ENCODE data around the gene C16orf78.

C16orf78 gene

DNA sequence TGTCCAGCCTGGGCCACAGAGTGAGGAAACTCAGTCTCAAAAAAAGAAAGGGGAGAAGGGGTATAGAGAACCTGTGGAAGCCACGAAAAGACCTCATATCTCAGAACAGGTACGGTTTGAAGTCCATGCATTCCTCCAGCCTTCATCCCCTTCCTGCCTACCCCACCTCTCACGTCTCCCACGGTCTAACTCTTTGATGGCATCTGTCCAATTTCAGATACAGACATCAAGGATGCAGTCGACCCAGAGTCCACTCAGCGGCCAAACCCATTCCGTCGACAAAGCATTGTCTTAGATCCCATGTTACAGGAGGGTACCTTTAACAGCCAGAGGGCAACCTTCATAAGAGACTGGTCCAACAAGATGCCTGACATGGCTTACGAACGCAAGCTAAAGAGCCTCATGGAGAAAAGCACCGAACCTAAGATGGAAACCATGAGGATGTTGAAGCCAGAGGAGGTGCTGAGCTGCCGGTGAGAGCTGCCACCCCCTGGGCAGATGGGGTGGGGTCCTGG, 22.7 kb downstream of the C16orf78 start:
- no peak for DNase-seq (ENCODE audit: low spot score)

- DNase-seq (ENCODE audit: low spot score), result no peak
Observed at GRCh38 chr16:49398761-49399160, 25.2 kb downstream of the C16orf78 start.

GRCh38 chr16:49399594-49400364, 26.2 kb downstream of the C16orf78 start:
- no peak for DNase-seq (ENCODE audit: low spot score)

DNA sequence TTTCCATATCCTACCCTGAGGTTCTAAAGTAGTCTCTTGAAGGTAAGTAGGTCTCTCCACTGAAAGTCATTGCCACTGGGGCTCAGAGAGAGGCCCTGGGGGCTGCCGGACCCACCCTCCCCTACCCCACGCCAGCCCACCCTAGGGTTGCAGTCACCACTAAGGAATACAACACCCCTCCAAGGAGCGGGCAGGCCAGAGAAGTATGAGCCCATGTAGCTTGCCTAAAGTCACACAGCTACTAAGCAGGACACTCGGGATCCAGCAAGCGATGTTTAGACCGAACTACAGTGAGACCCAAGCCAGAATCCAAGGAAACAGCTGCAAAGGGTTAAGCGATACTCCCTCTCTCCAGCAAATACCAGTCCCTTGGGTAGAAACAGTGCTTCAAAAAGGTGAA, 27.0 kb downstream of the C16orf78 start:
- DNase-seq (ENCODE audit: low spot score), result no peak

DNA sequence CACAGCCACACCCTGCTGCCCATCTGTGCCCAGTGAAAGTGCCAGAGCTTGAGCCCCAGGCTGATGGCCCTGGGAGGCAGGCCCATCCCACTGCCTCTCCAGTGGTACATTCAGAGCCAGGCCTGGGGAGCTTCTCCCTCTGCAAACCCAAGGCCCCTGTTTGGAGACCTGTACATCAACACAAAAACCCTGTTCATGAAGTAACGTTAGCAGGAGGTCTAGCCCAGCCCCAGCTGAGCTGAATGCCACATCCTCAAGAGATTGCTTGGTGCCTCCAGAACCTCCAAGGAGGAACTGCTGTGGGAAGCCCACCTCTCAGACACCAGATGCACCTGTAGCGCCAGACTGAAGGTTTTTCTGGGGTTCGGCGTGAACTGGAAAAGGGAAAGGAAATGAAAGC, 31.5 kb downstream of the C16orf78 start:
- no peak for DNase-seq (ENCODE audit: low spot score)

DNA sequence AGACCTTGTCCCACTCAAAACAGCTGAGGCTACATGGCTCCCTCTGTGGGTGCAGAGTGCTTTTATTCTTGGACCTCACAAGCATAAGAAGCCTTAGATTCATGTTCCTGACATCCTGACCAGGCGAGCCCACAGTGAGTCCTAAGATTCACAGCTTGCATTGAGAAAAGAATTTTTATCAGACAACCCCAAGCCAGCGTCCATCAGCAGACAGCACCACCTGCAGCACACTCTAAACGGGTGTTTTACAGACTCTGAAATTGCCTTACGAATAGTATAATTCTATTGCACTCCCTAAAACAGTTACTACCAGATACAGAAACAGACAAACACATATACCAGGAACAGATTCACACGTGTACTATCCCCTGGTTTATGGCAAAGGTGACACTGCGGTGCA, 31.9 kb downstream of the C16orf78 start:
- no peak for DNase-seq (ENCODE audit: low spot score)

DNA sequence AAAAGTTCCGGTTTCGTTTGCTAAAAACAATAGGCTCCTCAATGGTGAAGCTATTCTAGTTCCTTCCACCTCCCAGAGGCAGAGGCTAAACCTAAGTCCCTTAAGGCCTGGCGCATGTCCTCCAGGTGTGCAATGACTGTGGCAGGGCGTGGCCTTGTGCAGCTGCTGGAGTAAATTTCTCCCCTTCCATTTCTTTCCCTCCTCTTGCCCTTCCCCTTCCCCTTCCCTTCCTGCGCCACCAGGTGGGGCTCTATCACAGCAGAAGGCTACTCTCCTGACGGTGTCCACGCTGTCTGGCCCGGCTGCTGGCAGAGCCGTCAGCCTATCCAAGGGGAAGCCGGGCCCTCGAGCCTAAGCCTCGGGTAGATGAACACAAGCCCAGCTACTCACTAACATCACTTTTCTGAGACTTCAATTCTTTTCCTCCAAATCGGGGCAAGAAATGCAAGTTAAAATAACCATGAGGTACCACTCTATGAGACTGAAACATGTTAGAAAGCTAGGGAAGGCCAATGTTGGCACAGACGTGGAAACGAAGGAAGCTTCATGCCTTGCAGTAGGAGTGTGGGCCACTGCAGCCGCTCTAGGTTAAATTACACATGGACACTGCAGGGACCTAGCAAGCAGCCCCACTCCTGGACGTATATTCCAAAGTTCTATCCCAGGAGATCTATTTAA, 34.4 kb downstream of the C16orf78 start:
- DNase-seq (ENCODE audit: low spot score), result peak; percentile 86

DNA sequence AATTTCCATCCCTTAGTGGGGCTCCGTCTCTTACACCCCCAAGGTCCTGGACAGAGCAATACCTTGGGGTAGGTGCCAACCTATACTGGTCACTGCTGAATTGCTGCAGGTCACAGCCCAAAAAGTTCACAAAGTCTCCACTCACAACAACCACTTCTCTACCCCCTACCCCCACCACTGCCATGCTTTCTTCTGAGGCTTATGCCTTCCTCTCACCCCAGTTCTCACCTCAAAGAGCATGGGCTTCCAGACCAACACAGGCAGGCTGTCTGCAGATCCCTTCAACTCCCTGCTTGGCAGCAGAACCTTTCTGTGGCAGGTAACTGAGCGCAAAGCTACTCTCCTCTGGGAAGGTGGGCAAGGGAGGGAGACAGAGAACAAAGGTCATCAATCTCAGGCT, 35.5 kb downstream of the C16orf78 start:
- DNase-seq (ENCODE audit: low spot score), result no peak

DNA sequence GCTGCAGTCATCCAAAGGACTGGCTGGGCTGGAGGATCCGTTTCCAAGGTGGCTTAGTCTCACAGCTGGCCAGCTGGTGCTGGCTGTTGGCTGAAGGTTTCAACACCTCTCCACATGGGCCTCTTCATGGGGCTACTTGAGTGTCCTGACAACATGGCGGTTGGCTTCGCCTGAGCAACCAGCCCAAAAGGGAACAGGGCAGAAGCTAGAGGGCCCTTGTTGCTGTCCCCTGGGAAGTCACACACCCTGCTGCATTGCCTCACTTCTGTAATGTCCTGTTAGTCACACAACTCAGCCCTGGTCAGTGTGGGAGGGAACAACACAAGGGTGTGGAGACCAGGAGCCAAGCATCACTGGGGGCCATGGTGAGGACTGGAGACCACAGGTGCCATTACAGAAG, 36.6 kb downstream of the C16orf78 start:
- no peak for DNase-seq (ENCODE audit: low spot score)

GRCh38 chr16:49411121-49411970, 37.7 kb downstream of the C16orf78 start:
- no peak for DNase-seq (ENCODE audit: low spot score)

GRCh38 chr16:49414671-49415070, 41.1 kb downstream of the C16orf78 start:
- no peak for DNase-seq (ENCODE audit: low spot score)

GRCh38 chr16:49415083-49415482, 41.5 kb downstream of the C16orf78 start:
- no peak for DNase-seq (ENCODE audit: low spot score)

DNA sequence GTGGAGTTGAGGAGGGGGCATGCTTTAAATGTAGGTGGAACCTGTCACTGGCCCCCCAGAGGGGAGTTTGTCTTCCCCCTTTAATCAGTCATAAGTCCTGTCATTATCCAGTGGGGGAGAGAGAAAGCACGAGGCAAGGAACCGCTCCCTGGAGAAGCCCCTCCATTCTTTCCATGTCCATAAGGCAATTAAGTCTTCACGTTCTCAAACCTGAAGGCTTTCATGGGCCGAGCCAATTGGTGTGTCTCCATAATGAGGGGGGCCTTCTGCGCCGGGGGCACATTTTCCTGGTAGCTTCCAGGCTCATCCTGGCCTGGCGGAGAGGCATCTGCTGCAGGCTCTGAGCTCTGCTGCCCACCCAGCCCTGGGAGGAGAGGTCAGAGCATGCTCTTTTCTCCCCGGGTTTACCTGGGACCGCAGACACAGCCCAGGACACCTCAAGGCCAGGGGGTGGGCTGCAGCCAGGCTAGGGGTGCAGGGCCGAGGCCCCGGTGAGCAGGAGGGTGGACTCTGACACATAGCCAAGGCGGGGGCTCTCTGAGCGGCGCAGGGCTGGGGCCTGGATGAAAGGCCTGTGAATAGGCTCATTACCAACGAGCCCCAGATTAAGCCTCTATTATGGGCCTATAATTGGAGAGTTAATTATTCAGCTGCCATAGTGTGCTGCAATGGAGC, 42.5 kb downstream of the C16orf78 start:
- DNase-seq (ENCODE audit: low spot score), result no peak

- no peak for DNase-seq (ENCODE audit: low spot score)
Observed at GRCh38 chr16:49417354-49417753, 43.8 kb downstream of the C16orf78 start.

DNA sequence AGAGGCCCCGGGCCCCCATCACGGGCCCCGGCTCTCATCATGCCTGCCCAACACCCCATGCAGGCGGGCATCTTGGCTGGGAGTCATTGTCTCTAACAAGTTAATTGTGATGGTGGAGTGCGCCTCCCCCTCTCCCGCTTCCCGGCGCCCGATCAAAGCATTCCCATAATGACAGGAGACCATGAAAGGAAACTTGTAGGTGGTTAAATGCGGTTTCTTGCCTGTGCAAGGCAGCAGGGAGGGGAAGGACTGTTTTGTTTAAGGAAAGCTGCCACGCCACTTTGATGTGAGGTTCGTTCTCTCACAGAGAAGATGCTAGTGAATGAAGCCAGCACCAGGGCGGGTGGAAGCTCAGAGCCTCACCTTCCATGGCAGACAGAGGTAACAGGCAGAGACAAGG, 45.4 kb downstream of the C16orf78 start:
- no peak for DNase-seq (ENCODE audit: low spot score)

GRCh38 chr16:49419862-49420261, 46.3 kb downstream of the C16orf78 start:
- no peak for DNase-seq (ENCODE audit: low spot score)

DNA sequence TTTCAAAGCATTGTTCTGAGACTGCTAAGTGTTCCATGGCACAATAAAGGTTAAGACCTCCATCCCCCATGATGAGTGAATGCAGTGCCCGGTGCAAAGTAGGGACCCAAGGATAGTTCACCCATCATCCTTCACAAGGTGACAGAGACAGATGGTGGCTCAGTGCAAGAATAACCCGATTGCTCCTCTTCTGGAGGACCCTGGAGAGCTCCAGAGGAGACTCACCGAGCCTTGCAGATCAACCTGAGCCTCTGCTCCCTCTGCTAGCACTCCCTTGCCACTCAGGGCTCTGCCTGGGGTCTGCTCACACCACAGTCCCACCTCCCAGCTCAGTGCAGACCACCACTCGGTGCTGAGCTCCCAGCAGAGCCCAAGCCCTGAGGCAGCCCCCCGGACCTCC, 49.3 kb downstream of the C16orf78 start:
- no peak for DNase-seq (ENCODE audit: low spot score)

DNA sequence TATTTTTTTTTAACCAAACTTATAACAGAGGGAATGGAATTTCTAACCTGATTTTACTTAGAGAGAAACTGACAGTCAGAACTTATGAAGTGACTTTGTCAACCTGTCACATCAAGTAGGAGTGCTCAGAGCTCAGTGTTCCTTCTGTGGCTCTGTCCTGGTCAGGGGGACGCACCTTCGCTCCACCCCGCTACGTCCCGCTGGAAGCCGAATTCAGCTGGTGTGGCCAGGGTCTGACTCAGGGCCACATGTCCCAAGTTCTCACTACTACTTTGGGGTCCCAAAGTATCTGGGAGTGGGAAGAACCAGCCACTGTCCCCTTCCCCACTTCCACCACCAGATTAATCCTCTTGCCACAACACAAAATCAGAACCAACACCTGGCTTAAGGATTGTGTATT, 51.4 kb downstream of the C16orf78 start:
- DNase-seq (ENCODE audit: low spot score), result no peak

DNA sequence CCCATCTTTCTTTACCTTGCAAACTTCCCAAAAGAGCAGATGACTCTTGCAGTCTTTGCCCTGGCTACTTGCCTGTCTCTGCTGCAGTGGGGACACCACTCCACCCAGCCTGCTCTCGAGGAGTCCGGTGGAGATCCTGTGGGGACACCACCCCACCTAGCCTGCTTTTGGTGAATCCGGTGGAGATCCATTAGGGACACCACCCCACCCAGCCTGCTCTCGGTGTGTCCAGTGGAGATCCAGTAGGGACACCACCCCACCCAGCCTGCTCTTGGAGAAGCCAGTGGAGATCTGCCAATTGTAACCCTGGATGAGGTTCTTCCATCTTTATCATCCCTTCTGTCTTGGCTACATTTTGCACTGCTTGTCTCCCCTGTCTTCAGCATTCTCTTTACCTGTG, 54.2 kb downstream of the C16orf78 start:
- DNase-seq (ENCODE audit: low spot score), result no peak

DNA sequence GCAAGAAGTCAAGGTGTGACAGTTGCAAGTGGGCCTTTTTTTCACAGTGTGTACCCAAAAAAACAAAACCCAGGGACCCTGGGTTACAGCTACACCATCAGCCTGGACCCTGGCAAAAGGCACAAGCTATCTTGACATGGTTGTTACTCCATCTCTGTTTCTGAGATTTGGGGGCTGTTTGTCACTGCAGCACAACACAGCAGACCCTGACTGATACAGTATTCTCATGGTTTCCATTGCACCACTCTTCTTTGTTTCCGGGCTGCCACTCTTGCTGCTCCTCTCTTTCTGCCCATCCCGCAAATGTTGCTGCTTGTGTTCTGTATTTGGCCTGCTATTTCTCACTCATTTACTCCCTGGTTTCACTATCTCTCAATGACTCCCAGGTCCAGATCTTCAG, 55.2 kb downstream of the C16orf78 start:
- DNase-seq (ENCODE audit: low spot score), result no peak

- DNase-seq (ENCODE audit: low spot score), result no peak
Observed at GRCh38 chr16:49431040-49431439, 57.4 kb downstream of the C16orf78 start.
